ENCODE data around the gene CD164. TPM values are rescaled to one million over a fixed set of nuclear protein-coding genes. Genes with fewer than 3 reads are reported as not detected.

The CD164 gene
- total RNA-seq, 4 donors from 2014 or later = 64.0 to 314 (median 182) TPM

GRCh38 chr6:109356237-109356636 lies 26.0 kb downstream of the CD164 start:
- Histone ChIP-seq H3K9me3 (no peaks in the 10 kb centered on the region), H3K27me3 (no peaks in the 10 kb centered on the region), H3K4me1 (no peaks in the 10 kb centered on the region), H3K4me3 (no peak overlapping the region), H3K36me3 (no peaks in the 10 kb centered on the region), H3K27ac (no peak overlapping the region)
- DNase-seq = no peak
- intact Hi-C loops (cut with DNase I; ENCODE audit: low total_unique reads) = no loop called here
- TF ChIP-seq POLR2A (IDR thresholded peaks at IDR 0.05) (no peak), CTCF (IDR thresholded peaks at IDR 0.05) (no peak)

GRCh38 chr6:109351231-109352130 lies 30.8 kb downstream of the CD164 start:
- intact Hi-C loops (cut with DNase I; ENCODE audit: low total_unique reads) = no loop called here
- no peak for DNase-seq
- no peaks in the 10 kb centered on the region for H3K27me3 ChIP-seq
- no peak overlapping the region for H3K27ac ChIP-seq
- TF ChIP-seq POLR2A (IDR thresholded peaks at IDR 0.05) = no peak
- no peak for TF ChIP-seq CTCF (IDR thresholded peaks at IDR 0.05)
- H3K36me3 ChIP-seq = no peaks in the 10 kb centered on the region
- H3K4me3 ChIP-seq = no peak overlapping the region
- no peaks in the 10 kb centered on the region for H3K4me1 ChIP-seq
- no peaks in the 10 kb centered on the region for H3K9me3 ChIP-seq

GRCh38 chr6:109349419-109349987 lies 32.8 kb downstream of the CD164 start:
- no peaks in the 10 kb centered on the region for H3K9me3 ChIP-seq
- DNase-seq = no peak
- H3K27me3 ChIP-seq = no peaks in the 10 kb centered on the region
- no peak overlapping the region for H3K4me3 ChIP-seq
- H3K36me3 ChIP-seq = no peaks in the 10 kb centered on the region
- H3K27ac ChIP-seq = no peak overlapping the region
- TF ChIP-seq CTCF (IDR thresholded peaks at IDR 0.05) (no peak), POLR2A (IDR thresholded peaks at IDR 0.05) (no peak)
- no peaks in the 10 kb centered on the region for H3K4me1 ChIP-seq
- intact Hi-C loops (cut with DNase I; ENCODE audit: low total_unique reads) = no loop called here

GRCh38 chr6:109348226-109348625 lies 34.0 kb downstream of the CD164 start:
- H3K9me3 ChIP-seq = no peaks in the 10 kb centered on the region
- TF ChIP-seq CTCF (IDR thresholded peaks at IDR 0.05) (no peak), POLR2A (IDR thresholded peaks at IDR 0.05) (no peak)
- no peak overlapping the region for H3K4me3 ChIP-seq
- H3K27me3 ChIP-seq = no peaks in the 10 kb centered on the region
- no peaks in the 10 kb centered on the region for H3K4me1 ChIP-seq
- H3K27ac ChIP-seq = no peak overlapping the region
- intact Hi-C loops (cut with DNase I; ENCODE audit: low total_unique reads) = no loop called here
- DNase-seq = no peak
- no peaks in the 10 kb centered on the region for H3K36me3 ChIP-seq

- TF ChIP-seq CTCF (IDR thresholded peaks at IDR 0.05) (no peak), POLR2A (IDR thresholded peaks at IDR 0.05) (no peak)
- Histone ChIP-seq H3K36me3 (no peaks in the 10 kb centered on the region), H3K9me3 (no peaks in the 10 kb centered on the region), H3K27ac (no peak overlapping the region), H3K4me3 (no peak overlapping the region), H3K27me3 (no peaks in the 10 kb centered on the region), H3K4me1 (no peaks in the 10 kb centered on the region)
- intact Hi-C loops (cut with DNase I; ENCODE audit: low total_unique reads) = no loop called here
- DNase-seq = no peak
Measured at GRCh38 chr6:109347779-109348178, 34.5 kb downstream of the CD164 start.
